Kasumi-1 (cell line): ENCODE measurements around the gene PNMA8A.
"Not testable (repeated sequence)": the region's sequence is repeated elsewhere in the genome, so short reads cannot be mapped to it uniquely, and the experiment has no call there.

Experiments
- DNase-seq, 2 experiments: peaks; one replicate each; lab custom pipeline; 2025; lab: John Stamatoyannopoulos, UW

The PNMA8A gene, protein sequence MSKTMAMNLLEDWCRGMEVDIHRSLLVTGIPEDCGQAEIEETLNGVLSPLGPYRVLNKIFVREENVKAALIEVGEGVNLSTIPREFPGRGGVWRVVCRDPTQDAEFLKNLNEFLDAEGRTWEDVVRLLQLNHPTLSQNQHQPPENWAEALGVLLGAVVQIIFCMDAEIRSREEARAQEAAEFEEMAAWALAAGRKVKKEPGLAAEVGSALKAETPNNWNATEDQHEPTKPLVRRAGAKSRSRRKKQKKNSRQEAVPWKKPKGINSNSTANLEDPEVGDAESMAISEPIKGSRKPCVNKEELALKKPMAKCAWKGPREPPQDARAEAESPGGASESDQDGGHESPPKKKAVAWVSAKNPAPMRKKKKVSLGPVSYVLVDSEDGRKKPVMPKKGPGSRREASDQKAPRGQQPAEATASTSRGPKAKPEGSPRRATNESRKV

DNA sequence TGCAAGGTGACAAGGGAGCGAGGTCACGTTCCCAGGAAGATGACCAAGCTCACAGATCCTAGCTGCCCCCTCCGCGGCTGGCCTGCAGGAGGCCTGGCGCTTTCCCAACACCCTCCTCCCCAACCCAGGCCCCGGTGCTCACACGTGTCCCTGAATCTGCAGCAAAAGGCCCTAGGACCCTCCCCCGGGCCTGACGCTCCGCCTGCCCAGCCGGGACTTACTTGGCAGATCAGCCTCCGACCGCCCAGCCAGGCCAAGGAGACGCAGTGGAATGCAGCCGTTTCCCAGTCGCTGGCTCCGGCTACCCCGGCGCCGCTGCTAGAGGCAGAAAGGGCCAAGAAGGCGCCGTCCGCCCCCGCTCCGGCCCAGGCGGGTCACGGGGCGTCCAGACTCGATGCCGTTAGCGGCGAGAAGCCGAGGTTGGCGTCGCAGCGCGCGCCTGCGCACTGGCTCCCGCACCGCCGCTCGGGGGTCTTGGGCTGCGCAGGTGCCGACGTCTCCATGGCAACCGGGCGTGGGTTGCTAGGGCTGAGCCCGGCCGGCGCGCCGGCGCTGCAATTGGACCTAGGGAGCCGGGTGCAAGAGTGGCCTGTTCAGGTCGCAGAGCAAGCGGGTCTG, at the start of gene PNMA8A:
TSS of gene PNMA8A (minus strand) at position 448 of the 618 bp plus-strand sequence. CDS start 528 bp downstream, outside the sequence.
- no peak for DNase-seq

DNA sequence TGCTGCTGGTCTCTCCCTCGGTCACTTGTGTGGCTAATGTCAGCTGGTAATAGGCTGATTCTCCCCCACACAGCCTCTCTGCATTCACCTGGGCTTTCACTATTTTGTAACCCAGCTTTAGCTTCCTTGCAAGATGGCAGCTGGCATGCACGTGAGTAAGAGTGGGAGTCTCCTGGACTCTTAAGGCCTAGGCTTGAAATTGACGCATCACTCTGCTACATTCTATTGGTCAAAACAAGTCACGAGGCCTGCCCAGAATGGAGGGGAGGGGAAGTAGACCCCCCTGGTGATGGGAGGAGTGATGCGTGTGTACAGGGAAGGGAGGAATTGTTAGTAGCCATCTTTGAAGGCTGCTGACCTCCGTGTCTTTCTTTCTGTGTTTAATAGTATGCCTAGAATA, 49.3 kb upstream of the PNMA8A start:
- DNase-seq = no peak

DNA sequence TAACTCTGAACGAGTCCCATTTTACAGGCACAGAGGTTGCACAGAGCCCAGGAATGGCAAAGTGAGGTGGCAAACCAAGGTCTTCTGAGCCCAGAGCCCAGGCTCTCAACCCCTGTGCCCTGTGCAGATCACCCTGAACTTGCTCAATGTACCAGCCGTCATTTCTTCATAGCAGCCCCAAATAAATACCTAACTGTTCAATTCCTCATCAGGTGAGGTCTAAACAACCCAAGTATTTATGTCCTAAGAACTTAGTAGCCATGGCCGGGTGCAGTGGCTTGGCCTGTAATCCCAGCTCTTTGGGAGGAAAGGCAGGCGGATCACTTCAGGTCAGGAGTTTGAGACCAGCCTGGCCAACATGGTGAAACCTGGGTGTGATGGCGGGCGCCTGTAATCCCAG, 46.1 kb upstream of the PNMA8A start:
- DNase-seq = no peak

DNA sequence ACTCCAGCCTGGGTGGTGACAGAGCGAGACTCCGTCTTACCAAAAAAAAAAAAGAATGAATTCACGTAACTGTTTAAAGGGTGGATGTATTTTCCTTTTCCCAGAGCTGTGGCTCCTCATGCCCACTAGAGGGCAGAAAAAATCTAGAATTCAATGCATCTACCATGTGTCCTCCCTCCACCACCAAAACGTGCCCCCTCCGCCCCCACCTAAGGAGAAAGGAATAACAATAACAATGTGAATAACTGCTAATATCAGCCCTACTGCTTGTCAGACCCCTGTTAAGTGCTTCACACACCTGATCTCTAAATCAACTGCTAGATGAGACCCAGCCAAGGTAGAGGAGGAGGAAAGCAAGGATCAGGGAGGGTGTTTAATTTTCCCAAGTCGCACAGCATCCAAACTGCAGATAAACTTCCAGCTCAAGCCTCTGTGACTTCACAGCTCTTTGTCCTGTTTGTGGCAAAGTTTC, 44.6 kb upstream of the PNMA8A start:
- DNase-seq = peak; percentile 60 to 67

DNA sequence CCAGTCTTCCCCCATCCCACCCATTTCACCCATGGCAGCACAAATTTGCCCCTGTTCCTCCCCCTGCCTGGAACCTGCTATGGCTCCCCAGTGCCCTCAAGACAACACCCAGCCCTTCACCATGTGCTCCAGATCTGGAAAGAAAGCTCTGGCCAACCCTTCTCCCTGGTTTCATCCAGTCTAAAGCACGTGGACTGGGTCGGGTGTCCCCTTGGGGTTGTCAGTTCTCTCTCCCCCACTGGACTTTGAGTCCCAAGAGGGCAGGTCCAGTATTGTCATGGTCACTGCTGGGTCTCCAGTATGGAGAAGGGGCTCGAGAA, 43.9 kb upstream of the PNMA8A start:
- DNase-seq = no peak

DNA sequence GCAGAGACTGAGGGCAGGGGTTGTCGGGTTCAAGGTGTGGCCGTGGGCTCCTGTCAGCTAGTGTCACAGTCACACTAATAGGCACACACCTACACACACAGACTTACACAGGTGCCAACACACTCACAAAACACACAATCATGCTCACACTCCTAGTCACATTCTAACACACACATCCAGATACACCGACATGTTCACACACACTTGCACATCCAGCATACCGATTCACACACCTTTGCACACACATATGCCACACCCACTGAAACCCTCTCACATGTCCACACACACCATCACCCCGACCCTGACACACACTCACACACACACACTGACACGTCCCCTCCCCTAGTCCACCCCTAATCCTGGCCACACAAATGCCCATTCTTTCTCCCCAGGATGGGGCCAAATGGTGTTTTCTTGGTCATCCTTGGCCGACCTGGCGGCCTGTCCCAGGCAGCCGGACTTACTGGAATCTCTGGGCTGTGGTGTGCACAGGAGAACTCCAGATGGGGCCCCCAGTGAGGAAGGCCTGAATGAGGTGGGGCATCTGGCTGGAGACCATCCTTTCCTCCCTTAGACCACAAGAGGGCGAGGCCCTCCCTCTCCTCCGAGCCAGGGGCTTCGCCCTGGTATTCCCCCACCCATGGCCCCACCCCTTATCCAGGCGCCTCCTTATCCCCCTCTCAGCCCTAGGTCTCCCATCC, 43.4 kb upstream of the PNMA8A start:
- no peak for DNase-seq

DNA sequence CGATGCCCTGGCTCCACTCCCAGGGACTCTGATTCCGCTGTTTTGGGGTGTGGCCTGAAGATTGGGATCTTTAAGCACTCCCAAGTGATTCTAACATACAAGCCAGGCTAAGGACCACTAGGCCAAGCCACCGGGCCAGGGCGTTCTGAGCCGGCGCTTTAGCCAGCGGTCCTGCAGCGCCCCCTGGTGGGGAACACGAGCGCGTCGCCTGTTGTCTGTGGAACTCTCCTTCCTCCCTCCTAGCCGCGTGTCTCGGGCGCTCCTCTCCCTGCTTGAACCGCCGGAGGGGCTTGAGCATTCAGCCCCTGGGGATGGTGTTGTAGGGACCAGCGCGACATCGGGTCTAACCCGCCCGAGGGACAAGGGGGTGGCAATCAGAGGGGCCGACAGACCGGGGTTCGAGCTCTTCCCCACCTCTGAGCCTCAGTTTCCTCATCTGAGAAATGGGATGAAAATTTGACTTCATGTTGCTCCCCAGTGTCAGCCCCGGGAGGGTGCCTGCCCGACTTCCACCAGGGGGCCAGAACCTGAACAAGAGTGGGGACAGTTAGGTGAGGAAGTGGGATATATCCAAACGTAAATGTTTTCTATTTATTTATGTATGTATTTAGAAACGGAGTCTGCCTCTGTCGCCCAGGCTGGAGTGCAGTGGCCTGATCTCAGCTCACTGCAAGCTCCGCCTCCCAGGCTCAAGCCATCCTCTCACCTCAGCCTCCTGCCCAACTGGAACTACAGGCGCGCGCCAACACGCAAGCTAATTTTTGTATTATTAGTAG, 42.3 kb upstream of the PNMA8A start:
- peak; percentile 58 to 65 for DNase-seq

DNA sequence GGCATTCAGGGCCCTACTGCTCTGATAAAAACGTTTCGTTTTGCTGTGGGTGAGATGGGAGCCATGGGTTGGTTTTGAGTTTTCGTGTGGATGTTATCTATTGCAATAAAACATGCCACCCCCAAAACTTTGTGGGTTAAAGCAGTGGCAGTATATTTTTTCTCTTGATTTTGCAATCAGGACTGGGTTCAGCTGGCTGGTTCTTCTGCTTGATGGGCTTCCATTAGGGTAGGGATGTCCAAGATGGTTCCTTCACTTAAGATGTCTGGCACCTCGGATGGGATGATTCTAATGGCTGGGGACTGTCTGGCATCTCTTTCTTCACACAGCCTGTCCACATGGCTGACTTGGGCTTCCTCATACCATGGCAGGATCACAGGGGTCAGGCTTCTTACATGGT, 39.9 kb upstream of the PNMA8A start:
- no peak for DNase-seq

DNA sequence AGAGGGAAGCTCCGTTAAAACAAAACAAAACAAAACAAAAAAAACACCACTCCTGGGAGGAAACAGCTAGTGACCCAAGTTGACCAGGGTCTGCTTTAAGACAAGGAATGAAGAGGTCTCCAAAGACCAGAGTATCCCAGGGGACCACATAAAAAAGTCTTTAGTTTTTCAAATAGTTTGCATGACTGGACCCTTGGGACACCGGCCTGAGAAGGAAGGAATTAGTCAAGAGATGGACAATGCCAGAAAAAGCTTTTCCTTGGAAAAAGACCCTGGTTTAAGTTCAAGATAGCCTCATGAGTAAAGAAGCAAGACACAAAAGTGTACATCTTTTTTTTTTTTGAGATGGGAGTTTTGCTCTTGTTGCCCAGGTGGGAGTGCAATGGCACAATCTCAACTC, 36.8 kb upstream of the PNMA8A start:
- no peak for DNase-seq

DNA sequence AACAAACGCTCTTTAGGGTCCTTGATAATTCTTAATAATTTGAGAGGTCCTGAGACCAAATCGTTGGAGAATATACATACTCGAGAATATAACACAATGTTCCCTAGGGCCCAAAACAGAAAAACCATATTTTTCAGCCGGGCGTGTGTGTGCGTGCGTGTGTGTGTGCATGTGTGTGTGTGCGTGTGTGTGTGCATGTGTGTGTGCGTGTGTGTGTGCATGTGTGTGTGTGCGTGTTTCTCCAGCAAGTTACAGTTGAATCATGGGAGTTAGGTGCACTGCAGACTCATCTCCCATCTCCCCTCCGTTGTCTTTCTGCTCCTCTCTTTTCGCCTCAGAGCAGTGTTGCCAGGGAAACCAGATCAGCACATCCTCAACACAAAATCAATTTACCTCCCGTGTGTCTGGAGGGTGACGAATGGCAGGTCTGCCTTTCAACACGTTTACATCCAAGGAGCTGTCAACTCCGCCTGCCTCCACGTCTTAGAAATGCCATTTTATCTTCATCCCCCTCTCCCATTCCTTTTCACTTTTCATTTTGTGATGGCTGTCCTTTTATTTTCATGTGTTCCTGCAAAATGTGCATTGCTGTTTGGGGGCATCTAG, 32.6 kb upstream of the PNMA8A start:
- no peak for DNase-seq

DNA sequence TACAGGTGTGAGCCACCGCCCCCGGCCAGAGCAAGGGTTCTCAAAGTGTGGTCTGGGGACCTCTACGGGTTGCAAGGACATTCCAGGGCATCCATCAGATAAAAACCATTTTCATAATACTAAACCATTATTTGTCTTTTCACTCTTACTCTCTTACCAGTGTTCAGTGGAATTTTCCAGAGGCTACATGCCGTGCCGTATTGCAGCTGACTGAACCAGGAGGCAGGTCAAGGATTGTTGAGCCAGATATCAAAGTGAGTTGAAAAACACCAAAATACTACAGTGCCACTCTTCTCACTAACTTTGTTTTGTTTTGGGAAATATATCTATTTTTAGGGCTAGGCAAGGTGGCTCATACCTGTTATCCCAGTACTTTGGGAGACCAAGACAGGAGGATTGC, 31.5 kb upstream of the PNMA8A start:
- no peak for DNase-seq

DNA sequence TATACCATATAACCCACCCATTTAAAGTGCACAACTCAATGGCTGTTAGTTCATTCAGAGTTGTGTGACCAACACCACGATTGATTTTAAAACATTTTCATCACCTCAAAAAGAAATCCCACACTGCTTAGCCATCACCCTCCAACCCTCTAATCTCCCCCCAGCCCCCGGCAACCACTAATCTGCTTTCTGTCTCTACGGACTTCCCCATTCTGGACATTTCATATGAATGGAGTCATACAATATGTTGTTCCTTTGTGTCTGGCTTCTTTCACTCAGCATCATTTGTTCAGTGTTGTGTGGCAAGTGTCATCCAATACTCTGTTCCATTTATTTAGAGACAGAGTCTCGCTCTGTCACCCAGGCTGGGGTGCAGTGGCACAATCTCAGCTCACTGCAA, 28.3 kb upstream of the PNMA8A start:
- peak in 1 of 2 experiments; percentile 7 for DNase-seq

DNA sequence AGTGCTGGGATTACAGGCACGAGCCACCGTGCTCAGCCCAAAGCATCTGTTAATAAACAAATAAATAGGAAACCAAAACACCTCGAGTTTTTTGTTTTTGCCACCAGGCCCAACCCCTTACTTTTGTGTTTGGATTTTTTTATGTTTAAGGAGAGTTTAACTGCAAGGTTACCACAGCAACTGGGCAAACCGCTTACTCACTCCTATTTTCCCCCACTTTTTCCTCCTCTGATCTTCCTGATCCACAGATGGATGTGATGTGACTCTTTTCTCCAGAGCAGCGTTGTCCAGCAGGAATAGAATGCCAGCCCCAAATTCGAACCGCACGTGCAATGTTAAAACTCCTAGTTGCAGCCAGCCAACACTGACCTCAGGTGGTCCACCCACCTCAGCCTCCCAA, 26.4 kb upstream of the PNMA8A start:
- no peak for DNase-seq

DNA sequence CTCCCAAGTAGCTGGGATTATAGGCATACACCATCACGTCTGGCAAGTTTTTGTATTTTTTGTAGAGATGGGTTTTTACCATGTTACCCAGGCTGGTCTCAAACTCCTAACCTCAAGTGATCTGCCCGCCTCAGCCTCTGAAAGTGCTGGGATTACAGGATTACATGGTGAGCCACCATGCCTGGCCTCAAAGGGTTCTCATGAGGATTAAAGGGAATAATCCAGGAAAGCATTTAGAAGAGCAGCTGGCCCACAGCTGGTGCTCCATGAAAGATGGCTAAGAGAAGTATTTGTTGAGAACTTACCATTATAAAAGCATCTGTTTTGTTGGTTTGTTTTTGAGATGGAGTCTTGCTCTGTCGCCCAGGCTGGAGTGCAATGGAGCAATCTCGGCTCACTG, 25.5 kb upstream of the PNMA8A start:
- DNase-seq = not testable (repeated sequence)

DNA sequence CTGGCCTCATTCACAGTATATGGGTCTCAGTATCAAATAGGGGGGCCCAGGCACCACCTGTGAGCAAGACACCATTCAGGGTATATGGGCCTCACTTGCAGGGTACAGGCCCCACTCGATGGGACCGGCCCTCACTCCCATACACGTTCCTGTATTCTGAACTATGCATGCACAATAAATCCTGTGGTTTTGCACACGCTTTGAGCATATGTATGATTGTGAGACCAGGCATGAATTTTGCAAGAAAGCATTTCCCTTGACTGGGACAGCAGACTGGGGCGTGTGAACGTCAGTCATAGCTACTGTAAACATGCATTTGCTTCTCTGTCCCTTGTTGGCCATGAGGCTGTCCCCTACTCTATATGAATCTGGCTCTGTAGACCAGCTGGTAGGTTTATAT, 24.9 kb upstream of the PNMA8A start:
- DNase-seq = no peak

DNA sequence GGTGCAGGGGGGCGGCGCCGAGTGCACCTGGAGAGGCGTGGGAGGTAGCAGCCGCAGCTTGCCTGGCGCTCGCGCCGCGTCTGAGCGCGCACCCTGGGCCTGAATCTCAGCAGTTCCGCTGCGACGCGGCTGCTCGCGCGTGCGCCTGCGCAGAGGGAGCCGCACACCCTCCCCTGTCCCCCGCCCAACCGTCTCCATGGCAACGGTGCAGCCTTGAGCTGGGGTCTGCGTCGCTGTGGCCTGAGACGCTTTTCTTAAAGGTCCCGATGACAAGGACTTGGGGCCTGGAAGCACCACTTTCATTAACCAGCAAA, 24.4 kb upstream of the PNMA8A start, which contains the start of gene PNMA8B:
TSS of gene PNMA8B (minus strand) at position 82 of the 314 bp plus-strand sequence. CDS start 402 bp downstream, outside the sequence.
- no peak for DNase-seq

DNA sequence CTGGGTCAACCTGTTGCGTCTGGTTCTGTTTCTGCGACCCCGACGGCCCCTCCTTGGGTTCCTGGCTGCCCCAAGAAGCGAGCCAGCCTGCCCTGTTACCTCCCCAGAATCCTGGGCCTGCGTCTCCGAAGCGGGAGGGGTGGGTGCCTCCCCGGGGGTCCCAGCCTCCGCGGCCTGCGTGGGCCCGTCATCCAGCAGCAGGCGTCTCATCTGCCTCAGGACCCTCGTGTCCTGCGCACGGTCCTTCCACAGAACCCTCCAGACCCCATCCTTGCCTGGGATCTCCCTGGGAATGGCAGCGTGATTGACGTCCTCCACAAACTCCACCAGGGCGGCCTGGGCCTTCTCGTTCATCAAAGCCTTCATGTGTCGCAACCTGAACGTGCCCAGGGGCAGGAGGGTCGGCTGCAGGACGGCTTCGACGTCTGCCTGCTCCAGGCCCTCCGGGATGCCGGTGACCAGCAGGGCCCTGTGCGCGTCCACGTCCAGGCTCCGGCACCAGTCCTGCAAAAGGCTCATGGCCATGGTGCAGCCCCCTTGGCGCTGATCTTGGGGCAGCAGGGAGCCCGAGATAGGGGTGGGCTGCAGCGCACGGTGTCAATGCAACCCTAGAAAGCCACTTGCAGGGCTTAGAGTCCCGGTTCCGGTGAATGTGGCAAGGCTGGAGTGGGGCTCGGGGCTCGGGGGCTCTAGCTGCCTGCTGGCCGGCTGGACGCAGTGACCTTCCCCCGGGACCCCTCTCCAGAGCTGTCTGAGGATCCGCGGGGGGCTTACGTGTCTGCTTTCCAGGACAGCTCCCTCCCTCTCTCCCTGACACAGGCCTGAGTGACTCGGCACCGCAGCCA, 23.8 kb upstream of the PNMA8A start:
- no peak for DNase-seq

DNA sequence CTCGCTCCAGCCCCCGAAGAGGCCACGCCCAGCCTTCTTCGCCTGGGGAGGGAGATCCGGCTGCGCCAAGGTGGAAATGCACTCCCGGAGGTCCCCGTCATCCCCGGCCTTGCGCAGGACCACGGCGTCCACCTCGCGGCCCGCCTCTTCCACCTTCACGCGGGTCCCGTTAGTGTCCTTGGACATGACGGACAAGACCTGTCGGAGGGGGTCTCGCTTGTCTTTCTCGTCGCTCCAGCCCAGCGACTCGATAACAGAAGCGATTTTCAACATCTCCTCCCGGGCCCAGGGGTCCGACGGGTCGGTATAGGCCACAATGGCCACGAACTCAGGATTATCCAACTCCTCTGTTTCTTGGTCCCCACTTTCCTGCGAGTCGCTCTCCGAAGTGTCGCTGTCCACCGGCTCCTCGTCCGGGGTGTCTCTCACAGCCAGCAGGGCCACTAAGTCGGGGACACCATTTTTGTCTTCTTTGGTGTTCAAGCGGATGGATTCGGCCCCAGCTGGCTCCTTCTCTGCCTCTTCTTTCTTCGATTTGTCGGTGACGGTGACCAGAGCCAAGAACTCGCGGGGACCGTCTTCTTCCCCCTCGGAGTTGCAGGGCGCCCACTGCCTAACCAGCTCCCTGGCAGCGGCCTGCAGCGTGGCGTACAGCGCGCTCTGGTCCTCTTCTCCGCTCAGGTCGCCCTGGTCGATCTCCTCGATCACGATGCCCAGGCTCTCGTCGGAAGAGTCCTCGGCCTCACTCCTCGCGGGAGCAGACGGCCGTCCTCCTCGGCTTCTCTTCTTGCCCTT, 23.0 kb upstream of the PNMA8A start:
- no peak for DNase-seq

DNA sequence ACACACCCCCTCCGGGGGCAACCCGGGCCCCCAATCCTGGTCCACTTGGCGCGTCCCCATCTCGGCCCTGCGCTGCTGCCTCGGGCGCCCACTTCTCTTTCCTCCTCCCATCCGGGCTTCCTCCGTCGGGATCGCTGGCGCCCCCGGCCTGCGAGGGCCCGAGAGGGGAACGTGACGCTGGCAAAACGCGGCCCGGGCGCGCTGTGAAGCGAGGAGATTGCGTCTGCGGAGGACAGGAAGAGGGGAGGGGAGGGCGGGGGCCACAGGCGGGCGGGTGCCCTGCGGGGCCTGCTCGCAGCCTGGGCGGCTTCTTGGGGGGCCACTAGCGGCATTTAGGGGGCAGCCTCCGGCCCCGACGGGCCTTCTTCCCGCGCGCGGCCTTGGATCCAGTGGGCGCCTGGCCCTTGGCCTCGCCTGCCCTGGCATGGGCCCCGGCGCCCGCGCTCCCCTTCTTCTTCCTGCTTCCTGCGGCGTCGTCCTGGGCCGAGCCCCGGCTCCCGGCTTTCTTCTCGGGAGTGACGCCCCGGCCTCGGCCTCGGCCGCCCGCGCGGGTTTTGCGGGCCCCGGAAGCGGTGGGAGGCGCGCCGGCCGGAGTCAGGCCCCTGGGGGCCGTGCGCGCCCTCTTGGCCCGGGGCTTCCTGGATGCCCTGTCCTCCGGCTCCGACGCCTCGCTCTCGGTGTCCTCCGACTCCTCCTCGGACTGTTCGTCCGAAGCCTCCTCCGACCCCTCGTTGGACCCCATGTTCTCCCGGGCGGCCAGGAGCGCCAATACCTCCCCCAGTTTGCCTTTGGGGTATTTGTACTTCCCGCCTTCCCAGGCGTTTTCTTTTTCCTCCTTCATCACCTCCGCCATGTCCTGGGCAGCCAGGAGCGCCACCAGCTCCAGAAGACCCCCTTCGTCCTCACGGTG, 22.1 kb upstream of the PNMA8A start:
- no peak for DNase-seq
